GM18520 (cell line): ENCODE data around the gene VTI1A.
"Not testable (repeated sequence)": the region's sequence is repeated elsewhere in the genome, so short reads cannot be mapped to it uniquely, and the experiment has no call there.

Source experiments
- ATAC-seq: cut with Tn5 transposase; IDR thresholded peaks from one replicate; pipeline ENCODE4 v1.9.1; 2021; ENCODE audit not compliant: unreplicated experiment

VTI1A gene

GRCh38 chr10:112539340-112539739, 92.3 kb downstream of the VTI1A start:
- no peak for ATAC-seq

- not testable (repeated sequence) for ATAC-seq
These were observed 95.8 kb downstream of the VTI1A start for GRCh38 chr10:112542823-112543222.

GRCh38 chr10:112546474-112546873, 99.5 kb downstream of the VTI1A start:
- no peak for ATAC-seq

GRCh38 chr10:112548535-112549276, 101.7 kb downstream of the VTI1A start:
- no peak for ATAC-seq

GRCh38 chr10:112552593-112553110, 105.6 kb downstream of the VTI1A start:
- ATAC-seq = no peak

GRCh38 chr10:112553315-112553714, 106.3 kb downstream of the VTI1A start:
- ATAC-seq = no peak

GRCh38 chr10:112554263-112554662, 107.2 kb downstream of the VTI1A start:
- no peak for ATAC-seq

- no peak for ATAC-seq
These were observed 110.2 kb downstream of the VTI1A start for GRCh38 chr10:112557197-112557596.

- no peak for ATAC-seq
These were observed 111.6 kb downstream of the VTI1A start for GRCh38 chr10:112558476-112559142.

GRCh38 chr10:112559349-112559748, 112.3 kb downstream of the VTI1A start:
- no peak for ATAC-seq

- no peak for ATAC-seq
These were observed 115.1 kb downstream of the VTI1A start for GRCh38 chr10:112562122-112562521.

GRCh38 chr10:112562809-112563663, 116.0 kb downstream of the VTI1A start:
- ATAC-seq = no peak

GRCh38 chr10:112564337-112564736, 117.3 kb downstream of the VTI1A start:
- no peak for ATAC-seq

GRCh38 chr10:112565434-112566053, 118.5 kb downstream of the VTI1A start:
- no peak for ATAC-seq

GRCh38 chr10:112570585-112570984, 123.6 kb downstream of the VTI1A start:
- ATAC-seq = no peak

GRCh38 chr10:112579578-112579977, 132.6 kb downstream of the VTI1A start:
- ATAC-seq = no peak

GRCh38 chr10:112580267-112580666, 133.3 kb downstream of the VTI1A start:
- no peak for ATAC-seq

GRCh38 chr10:112581921-112582320, 134.9 kb downstream of the VTI1A start:
- no peak for ATAC-seq

- ATAC-seq = no peak
These were observed 136.4 kb downstream of the VTI1A start for GRCh38 chr10:112583236-112583939.

GRCh38 chr10:112584276-112584675, 137.3 kb downstream of the VTI1A start:
- ATAC-seq = no peak
